Limb (tissue), 2 donors: ENCODE results near the gene LILRA5.
"Not testable (repeated sequence)": the region's sequence is repeated elsewhere in the genome, so short reads cannot be mapped to it uniquely, and the experiment has no call there.

Experiments
- DNase-seq, 2 donors: peaks; one replicate each; pipeline ENCODE4 v3.0.0-alpha.2; 2016; ENCODE audit errors: extremely low spot score in 2 of 2

The LILRA5 gene

DNA sequence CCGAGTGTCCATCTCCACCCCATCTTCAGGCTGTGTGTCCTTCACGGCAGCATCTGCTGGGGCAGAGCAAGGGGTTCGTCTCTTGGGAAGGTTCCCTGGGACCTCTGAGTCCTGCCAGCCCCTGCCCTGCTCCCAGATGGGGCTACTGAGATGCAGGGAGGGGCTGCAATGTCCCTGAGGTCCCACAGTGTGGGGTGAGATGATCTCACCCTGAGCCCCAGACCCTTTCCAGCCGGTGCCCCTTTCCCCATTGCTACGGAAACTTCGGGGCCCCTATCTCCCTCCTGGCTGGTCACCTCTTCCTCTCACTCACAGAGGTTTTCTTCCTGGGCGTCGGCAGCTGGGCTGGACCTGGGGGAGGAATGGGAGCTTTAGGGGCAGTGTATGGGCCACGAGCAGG lies 37.0 kb downstream of the LILRA5 start:
- no peak for DNase-seq

DNA sequence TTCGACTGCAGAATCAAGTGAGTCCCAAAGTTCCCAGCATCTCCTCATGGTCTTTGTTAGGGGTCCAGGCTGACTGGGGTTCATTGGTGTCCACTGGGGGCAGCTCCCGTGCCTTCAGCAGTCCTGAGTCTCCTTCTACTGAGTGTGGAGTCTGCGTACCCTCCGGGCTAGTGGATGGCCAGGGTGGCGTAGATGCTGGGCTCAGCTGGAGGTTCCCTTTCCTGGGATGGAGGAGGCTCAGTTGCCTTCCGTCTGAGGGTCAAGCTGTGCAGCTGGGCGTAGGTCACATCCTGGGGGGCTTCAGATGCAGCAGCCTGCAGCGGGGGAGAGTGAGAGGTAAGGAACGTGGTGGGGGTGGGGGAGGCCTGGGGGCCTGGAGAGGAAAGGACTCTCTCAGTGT lies 38.5 kb downstream of the LILRA5 start:
- peak in 1 of 2 donors; percentile 6 for DNase-seq

DNA sequence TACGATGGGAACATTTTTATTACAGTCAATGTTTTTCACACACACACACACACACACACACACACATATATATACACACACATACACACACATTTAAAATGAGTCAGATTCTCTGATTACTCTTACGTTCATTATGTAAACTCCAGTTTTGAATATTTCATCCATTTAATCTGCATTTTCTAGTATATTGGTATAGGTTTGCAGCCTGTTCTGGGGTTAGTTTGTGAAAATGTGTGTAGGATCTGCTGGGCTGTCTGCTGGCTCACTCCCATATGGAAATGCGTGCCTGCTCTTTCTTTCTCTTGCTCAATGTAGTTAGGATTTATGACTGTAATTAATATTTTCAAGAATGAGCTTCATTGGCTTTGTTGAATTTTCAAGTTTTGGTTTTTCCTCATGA lies 39.1 kb downstream of the LILRA5 start:
- DNase-seq = no peak

DNA sequence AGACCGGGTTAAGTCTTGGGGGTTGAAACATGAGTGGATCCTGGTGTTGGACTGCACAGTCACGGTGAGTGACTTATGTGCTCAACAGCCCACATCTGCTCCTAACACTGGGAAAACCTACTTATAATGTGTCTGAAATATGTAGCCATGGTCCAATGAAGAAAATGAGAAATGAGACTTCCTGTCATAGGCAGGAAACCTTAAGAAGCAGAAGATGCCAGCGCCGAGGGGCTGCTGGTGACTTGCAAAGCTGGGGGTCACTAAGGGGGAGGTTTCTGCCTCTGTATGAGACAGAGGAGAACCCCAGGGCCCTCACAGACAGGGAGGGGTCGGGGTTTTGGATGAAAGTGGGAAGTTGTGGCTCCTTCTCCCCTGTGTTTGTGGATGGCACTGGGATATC lies 40.8 kb downstream of the LILRA5 start:
- DNase-seq = not testable (repeated sequence)

DNA sequence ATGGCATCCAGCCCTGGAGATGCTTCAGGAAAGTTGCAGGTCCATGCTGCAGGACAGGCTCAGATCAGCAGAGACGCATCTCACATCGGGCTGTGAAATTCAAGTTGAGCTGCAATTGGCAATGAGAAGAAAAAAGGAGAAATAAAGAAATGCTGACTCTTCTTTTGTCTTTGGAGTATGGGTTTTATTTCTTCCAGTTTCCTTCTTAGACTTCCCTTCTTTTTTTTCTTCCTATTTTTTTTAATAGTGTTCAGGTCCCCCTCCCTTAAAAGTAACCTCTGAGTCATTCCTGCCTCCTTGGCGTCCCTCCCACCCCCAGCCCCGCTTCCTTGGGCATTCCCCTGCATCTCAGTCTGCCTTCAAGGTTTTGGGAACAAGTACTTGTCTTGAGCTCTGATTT lies 41.4 kb downstream of the LILRA5 start:
- DNase-seq = peak in 1 of 2 donors; percentile 5

DNA sequence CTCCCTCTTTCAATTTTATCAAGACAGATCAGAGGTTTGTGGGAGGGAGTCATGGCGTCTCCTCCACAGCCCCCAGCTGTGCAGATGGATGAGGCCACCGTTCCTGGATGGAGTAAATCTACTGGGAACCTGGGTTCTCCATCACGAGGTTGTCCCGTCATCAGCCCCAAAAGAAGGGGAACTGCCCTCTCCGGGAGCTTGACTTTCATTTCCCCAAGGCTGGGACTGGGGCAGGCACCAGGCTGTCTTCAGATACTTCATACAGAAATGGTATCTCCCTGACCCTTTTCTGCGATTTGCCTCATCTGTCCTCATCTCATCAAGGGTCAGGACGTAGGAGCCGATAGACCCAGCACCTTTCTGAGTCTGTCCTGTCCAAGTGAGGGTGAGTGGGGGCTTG lies 41.9 kb downstream of the LILRA5 start:
- peak in 1 of 2 donors; percentile 7 for DNase-seq

DNA sequence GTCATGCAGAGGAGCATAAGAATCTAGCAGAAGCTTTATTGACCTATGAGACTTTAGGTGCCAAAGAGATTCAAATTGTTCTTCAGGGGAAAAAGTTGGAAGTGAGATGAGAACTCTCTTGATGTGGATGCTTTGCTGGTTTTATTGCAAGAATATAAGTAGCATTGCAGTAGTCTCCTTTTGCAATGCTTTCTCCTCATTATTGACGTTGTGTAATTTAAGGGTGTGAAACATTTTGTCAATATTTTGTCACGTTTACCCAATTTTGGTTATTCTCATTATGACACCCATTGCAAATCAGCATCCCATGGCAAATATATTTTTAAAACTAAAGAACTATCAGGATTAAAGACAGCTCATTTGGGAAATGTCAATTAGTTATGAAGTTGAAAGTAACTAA lies 44.0 kb downstream of the LILRA5 start:
- no peak for DNase-seq

DNA sequence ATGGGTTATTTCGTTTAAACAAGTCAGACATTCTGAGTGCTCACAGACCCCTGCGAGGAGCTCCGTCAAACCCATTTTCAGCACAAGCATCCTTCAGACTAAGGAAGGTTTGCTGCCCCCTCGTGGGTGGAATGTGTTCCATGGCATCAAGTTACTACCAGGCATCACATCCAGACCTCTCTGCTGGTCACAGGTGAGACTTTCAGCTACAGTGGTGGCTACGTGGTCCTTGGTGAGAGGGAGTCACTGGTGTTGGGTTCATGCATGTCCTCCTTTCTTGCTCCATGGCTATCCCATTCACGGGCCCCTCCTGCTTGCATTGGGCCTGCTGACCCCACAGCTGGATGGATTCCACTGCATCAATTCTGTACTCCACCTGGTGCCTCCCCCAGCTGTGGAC lies 46.8 kb downstream of the LILRA5 start:
- DNase-seq = peak; percentile 21 to 84

DNA sequence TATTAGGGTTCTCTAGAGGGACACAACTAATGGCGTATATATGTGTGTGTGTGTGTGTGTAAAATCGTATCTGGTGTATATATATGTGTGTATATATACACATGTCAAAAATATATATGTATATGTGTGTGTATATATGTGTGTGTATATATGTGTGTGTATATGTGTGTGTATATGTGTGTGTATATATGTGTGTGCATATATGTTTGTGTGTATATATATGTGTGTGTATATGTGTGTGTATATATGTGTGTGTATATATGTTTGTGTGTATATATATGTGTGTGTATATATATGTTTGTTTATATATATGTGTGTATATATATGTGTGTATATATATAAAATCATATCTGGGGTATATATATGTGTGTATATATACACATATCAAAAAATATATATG lies 50.5 kb downstream of the LILRA5 start:
- DNase-seq = no peak

DNA sequence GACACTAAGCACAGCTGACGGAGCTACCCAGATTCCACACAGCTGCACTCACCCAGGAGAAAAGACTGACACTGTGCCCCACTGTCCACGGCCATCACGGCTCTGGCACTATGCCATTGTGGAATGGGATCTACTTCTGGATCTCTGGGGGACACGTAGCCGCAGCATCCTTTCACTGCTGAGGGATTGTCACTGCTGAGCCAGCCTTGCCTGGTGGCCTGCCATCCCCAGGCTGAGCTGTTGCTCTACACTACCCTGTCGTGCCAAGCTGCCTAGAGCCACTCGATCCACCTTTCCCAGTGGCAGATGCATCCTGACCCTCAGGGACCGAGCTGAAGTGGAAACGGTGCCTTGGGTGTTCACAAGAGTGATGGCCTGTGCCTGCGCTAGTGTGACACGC lies 50.9 kb downstream of the LILRA5 start:
- DNase-seq = no peak

DNA sequence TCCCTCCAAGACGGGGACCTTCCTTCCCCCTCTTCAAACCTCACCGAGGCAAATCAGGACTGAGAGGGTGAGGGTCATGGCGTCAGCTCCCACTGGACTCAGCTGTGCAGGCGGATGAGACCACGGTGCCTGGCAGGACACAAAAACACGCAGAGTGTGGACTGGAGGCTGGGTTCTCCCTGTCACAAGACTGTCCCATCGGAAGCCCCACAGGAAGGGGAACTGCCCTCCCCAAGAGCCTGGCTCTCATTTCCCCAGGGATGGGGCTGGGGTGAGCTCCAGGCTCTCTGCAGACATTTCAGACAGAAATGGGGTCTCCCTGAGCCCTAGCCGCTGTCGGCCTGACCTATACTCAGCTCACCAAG lies 55.9 kb downstream of the LILRA5 start, which contains the start of gene LILRB5:
TSS of gene LILRB5 (minus strand) at position 158 of the 365 bp plus-strand sequence. CDS start at position 78, 80 bp downstream.
- DNase-seq = no peak
